Activated CD4-positive, CD25-positive, alpha-beta regulatory T cell treated with anti-CD3 and anti-CD28 coated beads, Interleukin-2, amount 50 U/mL, for 16 hours (primary cell): ENCODE results near the gene SBNO2.

ENCODE experiments used
- DNase-seq: peaks from one replicate; pipeline ENCODE4 v3.0.0-alpha.2; 2020; ENCODE audit warnings: low read depth, low spot score

The SBNO2 gene

GRCh38 chr19:1061987-1062386, 112.1 kb downstream of the SBNO2 start:
- no peak for DNase-seq

DNA sequence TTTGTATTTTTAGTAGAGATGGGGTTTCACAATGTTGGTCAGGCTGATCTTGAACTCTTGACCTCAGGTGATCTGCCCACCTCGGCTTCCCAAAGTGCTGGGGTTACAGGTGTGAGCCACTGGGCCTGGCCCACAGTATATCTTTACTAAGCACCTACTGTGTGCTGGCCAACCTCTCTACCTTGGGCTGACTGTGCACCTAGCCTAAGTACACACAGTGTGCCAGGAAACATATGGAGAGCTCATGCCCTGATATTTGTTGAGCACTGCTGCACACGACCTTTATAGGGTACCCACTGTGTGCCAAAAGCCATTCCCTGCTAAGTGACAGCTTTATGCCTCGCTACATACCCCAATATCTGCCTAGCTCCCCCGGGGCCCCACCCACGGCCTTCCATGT, 113.4 kb downstream of the SBNO2 start:
- no peak for DNase-seq

DNA sequence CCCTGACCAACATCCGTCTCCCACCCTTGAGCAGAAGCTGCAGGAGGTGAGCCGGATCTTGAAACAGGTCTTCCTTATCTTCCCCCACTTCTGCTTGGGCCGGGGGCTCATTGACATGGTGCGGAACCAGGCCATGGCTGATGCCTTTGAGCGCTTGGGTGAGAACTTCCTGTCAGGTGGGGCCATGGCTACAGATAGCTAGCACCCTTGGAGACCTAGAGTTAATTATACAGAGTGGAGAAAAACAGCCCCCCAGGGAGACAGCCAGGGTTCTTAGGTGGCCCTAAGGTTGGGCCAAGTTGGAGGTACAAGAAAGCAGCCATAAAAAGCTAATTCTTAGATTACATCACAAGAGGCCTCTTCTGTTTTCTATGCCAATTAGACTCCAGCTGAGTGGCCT, 116.0 kb downstream of the SBNO2 start:
- DNase-seq = no peak
